Measurements from ENCODE around the gene RTP3.

DNA sequence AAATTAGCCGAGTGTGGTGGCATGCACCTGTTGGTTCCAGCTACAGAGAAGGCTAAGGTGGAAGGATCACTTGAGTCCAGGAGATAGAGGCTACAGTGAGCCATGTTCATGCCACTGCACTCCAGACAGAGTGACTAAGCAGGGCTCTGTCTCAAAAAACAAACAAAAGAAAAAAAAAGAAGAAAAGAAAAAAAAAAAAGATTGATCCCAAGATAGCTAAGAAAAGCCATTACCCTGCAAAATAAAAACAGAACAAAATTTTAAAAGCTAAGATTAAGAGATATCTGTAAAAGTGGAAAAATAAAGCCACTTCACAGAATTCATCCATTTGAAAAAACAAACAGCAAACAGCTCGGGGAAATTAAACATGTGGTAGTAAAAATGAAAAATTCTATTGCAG lies 44.6 kb downstream of the RTP3 start:
- TF ChIP-seq, protein P1, sequence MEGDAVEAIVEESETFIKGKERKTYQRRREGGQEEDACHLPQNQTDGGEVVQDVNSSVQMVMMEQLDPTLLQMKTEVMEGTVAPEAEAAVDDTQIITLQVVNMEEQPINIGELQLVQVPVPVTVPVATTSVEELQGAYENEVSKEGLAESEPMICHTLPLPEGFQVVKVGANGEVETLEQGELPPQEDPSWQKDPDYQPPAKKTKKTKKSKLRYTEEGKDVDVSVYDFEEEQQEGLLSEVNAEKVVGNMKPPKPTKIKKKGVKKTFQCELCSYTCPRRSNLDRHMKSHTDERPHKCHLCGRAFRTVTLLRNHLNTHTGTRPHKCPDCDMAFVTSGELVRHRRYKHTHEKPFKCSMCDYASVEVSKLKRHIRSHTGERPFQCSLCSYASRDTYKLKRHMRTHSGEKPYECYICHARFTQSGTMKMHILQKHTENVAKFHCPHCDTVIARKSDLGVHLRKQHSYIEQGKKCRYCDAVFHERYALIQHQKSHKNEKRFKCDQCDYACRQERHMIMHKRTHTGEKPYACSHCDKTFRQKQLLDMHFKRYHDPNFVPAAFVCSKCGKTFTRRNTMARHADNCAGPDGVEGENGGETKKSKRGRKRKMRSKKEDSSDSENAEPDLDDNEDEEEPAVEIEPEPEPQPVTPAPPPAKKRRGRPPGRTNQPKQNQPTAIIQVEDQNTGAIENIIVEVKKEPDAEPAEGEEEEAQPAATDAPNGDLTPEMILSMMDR (IDR thresholded peaks at IDR 0.05 in 4 of 5, conservative IDR thresholded peaks at IDR 0.05 in 1 of 5), result no peak
- TF ChIP-seq POLR2A (IDR thresholded peaks at IDR 0.05), result no peak

Data from gastrocnemius medialis (tissue), 4 donors.